ENCODE data around the gene SDK1.

DNA sequence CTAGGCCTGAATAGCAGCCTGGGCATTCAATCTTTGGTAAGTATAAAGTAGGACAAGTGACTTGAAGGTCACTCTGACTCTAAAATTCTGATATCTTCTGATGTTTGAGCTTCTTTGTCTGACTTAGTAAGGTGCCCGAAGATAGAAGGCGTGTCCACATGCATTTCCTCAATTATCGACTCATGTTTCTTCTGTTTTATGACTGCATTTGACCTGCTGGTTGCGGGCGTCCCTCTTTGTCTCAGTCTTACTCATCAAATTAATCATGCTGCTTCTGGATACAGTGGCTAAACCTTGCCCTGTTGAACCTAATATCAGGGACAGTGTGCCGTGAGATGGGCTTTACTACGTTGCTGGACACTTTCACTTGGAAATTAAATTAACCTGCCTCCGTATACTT, 534.1 kb downstream of the SDK1 start:
- TF ChIP-seq POLR2A (IDR thresholded peaks at IDR 0.05): no peak
- TF ChIP-seq, protein P1, sequence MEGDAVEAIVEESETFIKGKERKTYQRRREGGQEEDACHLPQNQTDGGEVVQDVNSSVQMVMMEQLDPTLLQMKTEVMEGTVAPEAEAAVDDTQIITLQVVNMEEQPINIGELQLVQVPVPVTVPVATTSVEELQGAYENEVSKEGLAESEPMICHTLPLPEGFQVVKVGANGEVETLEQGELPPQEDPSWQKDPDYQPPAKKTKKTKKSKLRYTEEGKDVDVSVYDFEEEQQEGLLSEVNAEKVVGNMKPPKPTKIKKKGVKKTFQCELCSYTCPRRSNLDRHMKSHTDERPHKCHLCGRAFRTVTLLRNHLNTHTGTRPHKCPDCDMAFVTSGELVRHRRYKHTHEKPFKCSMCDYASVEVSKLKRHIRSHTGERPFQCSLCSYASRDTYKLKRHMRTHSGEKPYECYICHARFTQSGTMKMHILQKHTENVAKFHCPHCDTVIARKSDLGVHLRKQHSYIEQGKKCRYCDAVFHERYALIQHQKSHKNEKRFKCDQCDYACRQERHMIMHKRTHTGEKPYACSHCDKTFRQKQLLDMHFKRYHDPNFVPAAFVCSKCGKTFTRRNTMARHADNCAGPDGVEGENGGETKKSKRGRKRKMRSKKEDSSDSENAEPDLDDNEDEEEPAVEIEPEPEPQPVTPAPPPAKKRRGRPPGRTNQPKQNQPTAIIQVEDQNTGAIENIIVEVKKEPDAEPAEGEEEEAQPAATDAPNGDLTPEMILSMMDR (IDR thresholded peaks at IDR 0.05 in 4 of 5, conservative IDR thresholded peaks at IDR 0.05 in 1 of 5): no peak
